C1 segment of cervical spinal cord (tissue), 14 donors: ENCODE data around the gene HS6ST2.
A peak's percentile ranks its signal among the peaks of the same experiment; 100 is the strongest.

ENCODE experiments used
- DNase-seq, 14 donors: peaks; one replicate each; lab custom pipeline; 2025; lab: John Stamatoyannopoulos, UW

The HS6ST2 gene

GRCh38 chrX:132618810-132619209, 339.6 kb downstream of the HS6ST2 start:
- no peak for DNase-seq

DNA sequence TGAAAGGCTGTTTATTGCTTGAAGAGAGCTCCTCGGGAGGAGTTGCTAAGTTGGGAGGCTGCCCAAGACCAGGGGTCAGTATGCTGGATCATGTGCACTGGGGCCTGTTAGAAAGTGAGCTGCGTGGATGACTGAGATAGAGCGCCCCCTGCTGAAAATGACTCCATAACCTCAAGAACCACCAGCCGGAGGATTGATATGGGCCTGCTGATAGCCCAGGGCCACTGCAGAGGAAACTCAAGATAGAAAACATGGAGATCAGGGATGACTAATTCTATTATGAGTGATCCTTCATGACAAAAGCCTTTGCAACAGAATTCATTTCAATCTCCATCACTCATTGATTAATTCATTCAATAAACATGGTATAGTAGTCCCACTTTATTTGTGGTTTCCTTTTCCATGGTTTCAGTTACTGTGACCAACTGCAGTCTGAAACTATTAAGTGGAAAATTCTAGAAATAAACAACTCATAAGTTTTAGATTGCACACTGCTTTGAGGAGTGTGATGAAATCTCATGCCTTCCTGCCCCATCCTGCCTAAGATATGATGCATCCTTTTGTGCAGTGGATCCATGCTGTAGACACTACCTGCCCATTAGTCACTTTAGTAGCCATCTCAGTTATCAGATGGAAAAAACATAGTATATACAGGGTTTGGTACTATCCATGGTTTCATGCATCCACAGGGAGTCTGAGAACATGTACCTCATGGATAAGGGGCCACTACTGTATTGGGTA, 342.9 kb downstream of the HS6ST2 start:
- DNase-seq, result peak in 3 of 14 donors; percentile 1 to 13 (median 8)

GRCh38 chrX:132614297-132614696, 344.1 kb downstream of the HS6ST2 start:
- DNase-seq, result no peak

- DNase-seq, result no peak
These were observed 344.6 kb downstream of the HS6ST2 start for GRCh38 chrX:132613801-132614200.

- DNase-seq, result peak in 3 of 14 donors; percentile 1 to 37 (median 2)
These were observed 345.4 kb downstream of the HS6ST2 start for GRCh38 chrX:132612821-132613564.

- no peak for DNase-seq
These were observed 347.9 kb downstream of the HS6ST2 start for GRCh38 chrX:132610536-132610935.

GRCh38 chrX:132609362-132609848, 349.0 kb downstream of the HS6ST2 start:
- no peak for DNase-seq

GRCh38 chrX:132603700-132604286, 354.6 kb downstream of the HS6ST2 start:
- no peak for DNase-seq

- DNase-seq, result no peak
These were observed 355.7 kb downstream of the HS6ST2 start for GRCh38 chrX:132602701-132603100.

DNA sequence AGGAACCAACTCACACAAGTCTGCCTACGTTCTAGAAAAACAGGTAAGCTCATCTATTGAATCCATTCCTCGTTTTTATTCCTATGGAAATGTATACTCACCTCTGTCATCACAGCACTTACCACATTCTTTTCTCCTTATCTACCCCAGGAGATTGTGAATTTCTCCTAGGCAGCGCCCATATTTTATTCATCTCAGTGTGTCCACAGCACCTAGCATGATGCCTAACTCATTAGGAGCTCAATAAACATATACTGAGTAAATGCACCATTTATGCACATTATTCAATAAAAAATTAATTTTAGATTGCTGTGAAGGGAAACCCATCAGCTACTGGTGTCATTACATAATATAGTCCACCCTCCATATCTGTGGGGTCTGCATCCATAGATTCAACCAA, 363.4 kb downstream of the HS6ST2 start:
- no peak for DNase-seq

DNA sequence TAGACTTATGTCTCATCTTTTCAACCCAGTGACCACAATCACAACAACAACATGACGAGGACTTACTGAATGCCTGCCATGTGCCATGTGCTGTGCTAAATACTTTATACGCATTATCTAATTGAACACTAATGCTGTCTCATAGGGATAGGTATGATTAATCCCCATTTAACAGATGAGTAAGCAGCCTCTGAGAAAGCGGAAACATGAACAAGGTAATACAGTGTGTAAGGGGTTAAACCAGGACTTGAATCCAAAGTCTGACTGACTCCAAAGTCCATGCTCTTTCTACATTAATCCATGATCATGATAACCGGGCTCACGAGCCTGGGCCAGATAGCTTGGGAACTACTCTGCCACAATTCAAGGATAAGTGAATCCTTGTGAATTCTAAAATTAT, 364.3 kb downstream of the HS6ST2 start:
- no peak for DNase-seq

- peak in 1 of 14 donors; percentile 0 for DNase-seq
These were observed 365.5 kb downstream of the HS6ST2 start for GRCh38 chrX:132592880-132593279.

DNA sequence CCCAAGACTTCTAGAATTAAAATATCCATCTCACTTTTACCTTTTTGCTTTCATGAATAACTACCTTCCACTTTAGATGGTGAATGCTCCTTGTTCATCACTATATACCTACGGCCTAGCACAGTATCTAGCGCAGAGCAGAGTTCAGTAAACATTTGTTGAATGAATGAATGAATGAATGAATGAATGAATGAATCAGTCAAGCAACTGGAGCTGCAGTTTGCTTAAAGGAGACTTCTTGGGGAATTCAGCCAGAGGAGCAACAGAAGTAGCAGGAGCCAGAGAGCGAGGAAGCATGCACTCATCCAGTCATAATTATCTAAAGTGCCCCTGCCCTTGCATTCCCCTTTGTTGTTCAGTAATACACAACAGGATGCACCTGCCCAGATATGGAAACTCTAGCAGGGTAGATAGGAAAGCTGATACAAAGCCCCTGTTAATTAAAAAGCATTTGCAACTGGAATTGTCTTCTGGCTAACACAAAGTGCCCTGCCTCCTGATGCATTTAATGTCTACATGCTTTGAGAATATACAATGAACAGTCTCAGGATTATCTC, 366.6 kb downstream of the HS6ST2 start:
- no peak for DNase-seq

GRCh38 chrX:132590350-132591026, 367.9 kb downstream of the HS6ST2 start:
- no peak for DNase-seq

DNA sequence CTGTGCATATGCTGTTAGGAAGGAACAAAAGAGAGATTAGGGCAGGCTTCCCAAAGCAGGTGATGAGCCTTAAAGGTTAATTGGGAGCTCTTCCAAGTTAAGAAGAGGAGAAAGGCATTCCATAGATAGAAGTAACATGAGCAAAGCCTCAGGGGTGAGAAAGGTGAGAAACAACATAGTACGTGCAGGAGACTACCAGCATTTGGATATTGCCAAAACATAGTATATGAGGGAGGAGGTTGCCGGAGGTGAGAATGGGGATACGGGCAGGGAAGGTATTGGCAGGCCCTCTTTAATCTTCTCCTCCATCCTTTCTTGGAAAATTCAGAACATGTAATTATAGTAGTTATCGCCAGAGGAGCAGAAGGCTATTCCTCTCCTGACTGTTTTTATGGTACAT, 373.5 kb downstream of the HS6ST2 start:
- DNase-seq, result no peak

- no peak for DNase-seq
These were observed 381.5 kb downstream of the HS6ST2 start for GRCh38 chrX:132576939-132577338.
